GM21528 (cell line): Measurements from ENCODE around the gene IGSF8.

ENCODE experiments used
- ATAC-seq: cut with Tn5 transposase; IDR thresholded peaks from one replicate; pipeline ENCODE4 v1.9.1; 2021; ENCODE audit warnings: mild to moderate bottlenecking, moderate library complexity; ENCODE audit not compliant: unreplicated experiment, low FRiP score

The IGSF8 gene

DNA sequence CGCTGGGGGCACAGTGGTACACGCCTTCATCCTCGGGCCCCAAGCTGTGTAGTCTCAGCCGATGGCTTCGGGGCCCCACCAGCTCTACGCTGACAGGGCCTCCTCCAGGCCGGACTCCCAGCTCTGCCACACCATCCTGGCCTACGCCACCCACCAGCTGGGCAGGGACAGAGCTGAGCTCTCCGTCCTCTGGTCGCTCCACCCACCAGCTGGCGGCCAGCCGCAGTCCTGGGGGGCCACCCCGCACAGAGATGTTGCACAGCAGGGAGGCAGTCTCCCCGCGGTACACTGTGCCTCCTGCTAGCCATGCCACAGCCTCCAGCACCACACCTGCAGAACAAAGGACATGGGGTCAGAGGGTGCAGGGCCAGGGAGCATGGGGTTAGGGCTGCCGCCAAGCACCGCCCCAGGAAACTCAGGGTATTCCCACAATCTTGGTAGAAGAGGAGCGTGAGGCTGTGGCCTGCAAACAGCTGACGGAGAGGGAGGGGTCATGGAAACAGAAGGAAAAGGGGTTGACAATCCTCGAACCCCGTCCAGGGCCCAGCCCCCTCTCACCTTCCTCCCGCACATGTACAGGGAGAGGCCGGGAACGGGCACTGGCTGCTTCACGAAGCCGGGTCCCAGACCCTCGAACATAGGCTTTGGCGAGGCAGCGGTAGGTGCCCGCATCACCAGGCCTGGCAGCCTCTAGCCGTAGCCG lies 5.9 kb downstream of the IGSF8 start:
- ATAC-seq, result no peak

GRCh38 chr1:160091666-160092223 lies 6.7 kb downstream of the IGSF8 start:
- ATAC-seq, result no peak

DNA sequence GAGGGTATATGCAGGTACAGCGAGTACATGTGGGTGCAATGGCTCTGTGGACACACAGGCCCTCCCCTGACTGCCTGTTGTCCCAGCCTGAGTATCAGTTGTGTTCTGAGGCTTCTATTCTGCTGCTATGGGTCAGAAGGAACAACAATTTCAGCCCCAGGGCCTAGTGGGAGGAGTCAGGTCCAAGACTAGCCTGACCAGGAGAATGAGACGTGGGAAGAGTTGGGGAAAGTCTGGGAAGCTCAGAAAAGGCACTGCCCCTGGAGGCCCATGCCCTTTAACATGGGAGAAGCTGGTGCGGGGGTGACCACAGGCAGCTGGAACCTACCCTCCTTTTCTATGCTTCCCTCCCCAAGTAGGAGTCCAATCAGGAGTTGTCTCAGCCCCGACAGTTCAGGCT lies 7.7 kb downstream of the IGSF8 start:
- ATAC-seq, result no peak

DNA sequence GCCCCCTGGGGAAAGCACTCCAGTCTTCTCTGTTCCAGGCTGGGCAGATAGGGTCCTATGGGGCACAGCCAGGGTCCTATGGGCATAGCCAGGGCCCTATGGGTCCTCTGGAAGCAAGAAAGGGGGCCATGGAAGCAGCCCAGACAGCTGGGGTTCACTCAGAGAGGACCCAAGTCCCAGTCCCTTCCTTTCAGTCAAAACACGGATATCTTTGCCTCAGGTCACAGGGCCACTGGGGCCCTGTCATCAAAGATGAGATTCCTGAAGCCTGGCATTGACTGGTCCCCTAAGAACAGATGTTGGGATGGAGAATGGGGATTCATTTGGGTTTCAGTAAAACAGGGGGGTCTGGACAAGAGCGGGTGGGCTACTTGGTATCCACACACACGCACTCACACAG lies 8.5 kb downstream of the IGSF8 start:
- no peak for ATAC-seq

GRCh38 chr1:160087118-160087662 lies 11.2 kb downstream of the IGSF8 start:
- no peak for ATAC-seq

DNA sequence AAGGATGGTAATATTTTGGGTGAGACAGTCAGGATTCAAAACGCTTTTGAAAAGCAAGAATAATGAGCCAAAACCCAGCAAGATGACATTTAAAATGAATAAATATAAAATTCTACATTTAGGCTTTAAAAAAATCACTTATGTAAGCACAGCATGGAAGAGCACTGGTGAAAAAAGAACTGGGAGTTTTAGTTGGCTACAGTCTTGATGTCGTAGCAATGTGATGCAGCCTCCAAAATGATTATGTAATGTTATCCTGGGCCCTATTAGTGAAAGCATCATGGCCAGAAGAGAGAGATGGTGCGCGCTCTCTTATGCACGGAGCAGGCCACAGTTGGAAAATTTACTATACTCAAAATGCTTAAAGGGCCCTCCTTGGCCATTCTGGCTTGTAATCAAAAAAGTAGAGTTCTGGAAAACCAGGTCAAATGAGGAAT lies 11.9 kb downstream of the IGSF8 start:
- no peak for ATAC-seq

- ATAC-seq, result no peak
These were observed 12.5 kb downstream of the IGSF8 start for GRCh38 chr1:160085686-160086455.

DNA sequence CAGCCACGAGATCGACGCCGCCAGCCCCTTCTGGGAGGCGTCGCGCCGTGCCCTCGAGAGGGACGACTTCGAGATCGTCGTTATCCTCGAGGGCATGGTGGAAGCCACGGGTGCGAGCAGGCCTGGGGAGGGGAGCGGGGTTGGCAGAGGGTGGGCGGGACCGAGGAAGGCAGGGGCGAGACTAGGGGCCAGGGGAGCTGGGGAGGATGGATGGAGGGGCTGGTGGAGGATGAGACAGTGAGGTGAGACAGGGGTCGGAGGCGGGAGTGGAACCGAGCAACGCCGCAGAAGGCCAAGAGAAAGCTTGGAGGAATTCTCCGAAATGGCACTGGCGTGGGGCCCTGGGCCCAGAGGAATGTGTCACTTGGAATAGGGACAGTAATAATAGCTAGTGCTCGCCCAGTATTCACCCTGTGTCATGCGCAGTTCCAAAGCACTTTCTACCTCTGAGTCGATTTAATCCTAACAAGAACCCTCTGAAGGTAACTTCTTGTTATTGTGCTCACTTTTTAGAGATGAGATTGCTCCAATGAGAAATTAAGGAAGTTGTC lies 13.6 kb downstream of the IGSF8 start:
- ATAC-seq, result no peak

DNA sequence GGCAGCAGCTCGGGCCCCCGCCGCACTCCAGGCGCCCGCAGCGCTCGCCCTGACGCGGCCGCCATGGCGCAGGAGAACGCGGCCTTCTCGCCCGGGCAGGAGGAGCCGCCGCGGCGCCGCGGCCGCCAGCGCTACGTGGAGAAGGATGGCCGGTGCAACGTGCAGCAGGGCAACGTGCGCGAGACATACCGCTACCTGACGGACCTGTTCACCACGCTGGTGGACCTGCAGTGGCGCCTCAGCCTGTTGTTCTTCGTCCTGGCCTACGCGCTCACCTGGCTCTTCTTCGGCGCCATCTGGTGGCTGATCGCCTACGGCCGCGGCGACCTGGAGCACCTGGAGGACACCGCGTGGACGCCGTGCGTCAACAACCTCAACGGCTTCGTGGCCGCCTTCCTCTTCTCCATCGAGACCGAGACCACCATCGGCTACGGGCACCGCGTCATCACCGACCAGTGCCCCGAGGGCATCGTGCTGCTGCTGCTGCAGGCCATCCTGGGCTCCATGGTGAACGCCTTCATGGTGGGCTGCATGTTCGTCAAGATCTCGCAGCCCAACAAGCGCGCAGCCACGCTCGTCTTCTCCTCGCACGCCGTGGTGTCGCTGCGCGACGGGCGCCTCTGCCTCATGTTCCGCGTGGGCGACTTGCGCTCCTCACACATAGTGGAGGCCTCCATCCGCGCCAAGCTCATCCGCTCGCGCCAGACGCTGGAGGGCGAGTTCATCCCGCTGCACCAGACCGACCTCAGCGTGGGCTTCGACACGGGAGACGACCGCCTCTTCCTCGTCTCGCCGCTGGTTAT lies 14.2 kb downstream of the IGSF8 start:
- ATAC-seq, result no peak

DNA sequence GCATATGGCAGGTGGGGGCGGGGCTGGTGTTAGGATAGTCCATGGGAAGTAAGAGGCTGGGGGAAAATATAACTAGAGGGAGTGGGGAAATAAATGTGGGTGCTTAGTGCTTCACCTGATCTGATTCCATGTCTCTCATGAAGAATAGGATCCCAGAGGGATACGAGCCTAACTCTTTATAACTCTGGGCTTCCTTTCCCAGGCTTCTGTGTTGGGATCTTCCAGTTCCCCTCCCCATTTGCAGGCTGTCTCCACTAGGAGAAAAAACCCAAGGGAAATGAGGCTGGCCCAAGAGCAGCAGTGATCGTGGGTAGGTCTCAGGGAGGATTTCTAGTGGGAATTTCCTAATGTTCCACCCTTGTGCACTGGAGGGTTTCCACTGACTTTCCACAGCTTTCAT lies 15.5 kb downstream of the IGSF8 start:
- no peak for ATAC-seq

- ATAC-seq, result no peak
These were observed 15.9 kb downstream of the IGSF8 start for GRCh38 chr1:160082487-160082886.

DNA sequence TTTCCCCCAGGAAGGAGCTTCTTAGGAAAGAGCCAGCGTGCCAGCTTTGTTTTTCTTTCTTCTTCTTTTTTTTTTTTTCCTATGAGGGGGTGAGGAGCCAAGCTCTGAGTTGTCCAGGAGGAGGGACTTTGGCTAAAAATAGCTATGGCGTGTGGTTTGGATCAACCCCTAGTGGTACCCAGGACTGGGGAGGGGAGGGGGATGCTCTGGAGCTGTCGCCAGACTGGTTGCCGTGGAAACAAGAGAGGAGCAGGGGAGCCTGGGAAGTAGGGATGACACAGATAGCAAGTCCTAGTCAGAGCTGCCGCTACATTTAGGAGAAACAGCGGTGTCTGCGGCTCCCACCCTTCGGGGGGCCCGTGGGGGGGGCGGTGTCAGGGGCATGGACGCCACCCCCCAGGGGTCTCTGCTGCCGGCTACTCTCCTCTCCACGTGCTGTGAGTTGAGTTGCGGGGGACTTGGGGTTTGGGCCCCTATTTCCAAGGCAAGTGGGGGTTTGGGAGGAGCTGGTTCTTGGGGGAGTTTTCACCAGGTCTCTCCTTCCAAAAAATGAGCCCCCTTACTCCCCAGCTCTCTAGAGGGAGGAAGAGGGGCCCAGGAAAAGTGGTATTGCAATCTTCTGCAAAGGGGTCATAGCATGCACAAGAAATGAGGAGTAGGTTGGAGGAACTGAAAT lies 17.0 kb downstream of the IGSF8 start, which contains the start of gene KCNJ9:
TSS of gene KCNJ9 (plus strand) at position 278 of the 676 bp plus-strand sequence. CDS start 2,493 bp downstream, outside the sequence.
- ATAC-seq, result no peak

- no peak for ATAC-seq
These were observed 17.9 kb downstream of the IGSF8 start for GRCh38 chr1:160080381-160081100.

DNA sequence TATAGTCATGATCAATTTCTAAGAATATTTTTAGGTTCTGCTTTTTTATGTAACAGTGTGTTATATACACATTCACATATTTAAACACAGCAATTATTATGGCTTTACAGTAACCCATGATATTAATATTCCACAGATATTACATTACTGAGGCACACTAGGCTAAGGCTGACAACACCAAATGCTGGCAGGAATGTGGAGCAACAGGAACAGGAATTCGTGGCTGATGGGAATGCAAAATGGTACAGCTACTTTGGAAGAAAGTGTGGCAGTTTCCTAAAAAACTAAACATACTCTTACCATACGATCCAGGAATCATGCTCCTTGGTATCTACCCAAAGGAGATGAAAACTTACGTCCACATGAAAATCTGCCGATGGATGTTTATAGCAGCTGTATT lies 19.0 kb downstream of the IGSF8 start:
- no peak for ATAC-seq

DNA sequence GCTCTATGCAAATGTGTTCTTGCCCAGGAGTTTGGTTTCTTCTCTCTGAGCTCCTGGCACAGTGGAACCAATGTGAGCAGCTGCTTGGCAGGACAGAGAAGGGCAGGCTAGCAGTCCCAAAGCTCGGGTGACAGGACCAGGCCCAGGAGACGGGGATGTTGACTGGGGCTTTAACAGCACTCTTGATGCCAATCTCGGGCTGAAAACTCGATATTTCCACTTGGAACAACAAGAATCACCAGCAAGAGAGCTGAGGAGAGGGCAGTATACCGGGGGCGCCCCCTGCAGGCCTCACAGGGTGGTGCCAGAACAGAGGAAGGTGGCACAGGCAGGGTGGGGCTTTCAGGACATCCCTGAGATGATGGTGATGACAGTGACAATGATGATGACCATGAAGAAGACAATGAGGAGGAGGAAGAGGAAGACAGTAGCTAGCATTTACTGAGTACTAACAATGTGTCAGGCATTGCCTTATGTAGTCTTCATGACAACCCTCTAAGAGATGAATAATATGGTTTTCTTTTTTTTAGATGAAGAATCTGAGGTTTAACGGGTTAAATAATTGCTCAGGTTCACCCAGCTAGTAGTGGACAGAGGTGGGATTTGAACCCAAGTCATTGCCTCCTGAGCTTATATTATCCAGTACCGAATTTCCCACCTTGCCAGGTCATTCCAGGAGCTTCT lies 19.8 kb downstream of the IGSF8 start:
- no peak for ATAC-seq

GRCh38 chr1:160077486-160077885 lies 20.9 kb downstream of the IGSF8 start:
- ATAC-seq, result no peak

DNA sequence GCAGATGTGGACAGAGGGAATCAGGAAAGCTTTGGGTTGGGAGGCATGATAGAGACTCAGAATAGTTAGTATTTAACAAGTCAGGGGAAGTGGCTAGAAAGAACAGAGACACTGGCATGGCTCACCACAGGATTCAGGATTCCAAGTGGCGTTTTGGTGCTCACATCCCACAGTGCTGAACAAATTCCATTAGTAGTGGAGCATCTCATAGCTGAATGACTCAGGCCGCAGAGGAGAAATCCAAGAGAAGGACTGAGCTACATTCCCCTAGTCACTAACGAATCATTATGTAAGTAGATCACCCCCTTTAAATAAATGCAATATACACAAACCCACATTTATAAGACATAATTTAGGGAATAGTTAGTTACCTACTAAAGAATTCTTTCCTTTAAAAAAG lies 22.1 kb downstream of the IGSF8 start:
- no peak for ATAC-seq

DNA sequence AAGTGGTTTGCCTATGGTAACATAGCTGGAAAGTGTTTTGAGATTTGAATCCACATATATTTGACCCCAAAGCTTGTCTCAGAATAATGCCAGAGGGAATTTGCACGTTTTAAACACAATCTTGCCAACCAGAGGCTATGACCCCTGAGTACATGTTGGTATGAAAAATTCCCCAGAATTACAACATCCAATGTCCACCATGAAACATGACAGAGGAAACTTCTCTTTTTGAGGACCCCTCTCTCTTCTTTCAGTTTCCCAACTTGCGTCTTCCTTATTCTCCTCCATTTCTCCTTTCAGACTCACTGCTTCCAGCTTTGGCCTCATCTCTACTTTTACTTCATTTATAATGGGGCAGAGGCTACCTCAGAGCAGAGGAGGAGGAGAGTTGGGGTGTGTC lies 22.6 kb downstream of the IGSF8 start:
- ATAC-seq, result no peak
